ENCODE results near the gene FAM20B. TPM values are rescaled to one million over a fixed set of nuclear protein-coding genes. Genes with fewer than 3 reads are reported as not detected.

FAM20B gene
- total RNA-seq, 4 donors from 2014 or later: 19.7 to 43.7 (median 32.6) TPM

DNA sequence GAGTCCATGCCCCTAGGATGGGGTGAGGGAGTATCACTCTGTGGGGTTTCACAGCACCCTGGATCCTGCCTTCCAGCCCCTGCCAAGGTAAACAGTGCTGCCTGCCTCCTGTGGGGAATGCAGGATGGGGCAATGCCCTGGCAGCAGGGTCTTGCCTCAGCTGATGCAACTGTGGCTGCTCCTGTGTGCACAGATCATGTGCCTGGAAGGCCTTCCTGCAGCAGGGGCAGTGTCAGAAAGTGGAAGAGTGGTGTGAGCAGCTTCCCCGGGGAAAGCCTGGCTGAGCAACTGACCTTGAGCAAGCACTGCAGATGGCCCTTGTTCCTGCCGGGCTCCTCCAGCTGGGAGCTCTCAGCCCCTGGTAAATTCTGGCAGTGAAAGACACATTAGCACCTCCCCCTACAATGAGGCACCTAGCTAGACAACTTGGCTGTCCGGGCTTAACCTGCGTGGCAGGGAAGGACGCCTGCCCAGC is 66.0 kb downstream of the FAM20B start:
- peaks cover 0 to 57% of the 10 kb centered on the region in 2 donors for H3K36me3 ChIP-seq
- in situ Hi-C loops (cut with MboI; ENCODE audit: low sequenced_read_pairs in 4 of 4): loop anchor here in 1 of 4 donors (25.0 kb wide), 1 partner anchor 721 kb away; no protein-coding TSS in a partner anchor

DNA sequence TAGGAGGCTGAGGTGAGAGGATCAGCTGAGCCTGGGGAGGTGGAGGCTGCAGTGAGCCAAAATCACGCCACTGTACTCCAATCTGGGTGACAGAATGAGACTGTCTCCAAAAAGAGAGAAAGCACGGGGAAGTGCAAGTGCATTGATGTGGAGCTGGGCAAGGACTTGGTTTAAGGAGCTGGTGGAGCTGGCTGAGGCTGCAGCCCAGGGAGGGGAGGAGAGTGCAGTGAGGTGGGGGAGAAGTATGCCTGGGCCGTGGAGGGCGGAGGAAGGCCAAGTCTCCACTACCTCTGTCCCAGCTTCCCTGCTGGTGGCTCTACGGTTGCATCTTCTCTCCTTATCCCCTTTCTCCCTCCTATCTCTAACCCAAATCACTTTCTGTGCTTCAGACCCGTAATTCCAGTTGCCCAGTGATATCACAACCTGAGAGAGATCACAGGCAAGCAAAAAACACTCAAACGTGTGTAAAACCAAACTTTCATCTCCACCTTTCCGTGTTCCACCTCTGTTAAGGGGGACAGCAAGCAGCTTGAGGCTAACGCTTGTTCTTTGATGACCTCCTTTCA is 67.3 kb downstream of the FAM20B start:
- Histone ChIP-seq H3K4me3 (no peak overlapping the region), H3K27me3 (no peaks in the 10 kb centered on the region), H3K4me1 (peaks cover 25 to 32% of the 10 kb centered on the region in 2 donors), H3K27ac (peak overlapping the region in 2 of 4 donors; percentile 83), H3K36me3 (peaks cover 0 to 62% of the 10 kb centered on the region in 2 donors), H3K9me3 (no peaks in the 10 kb centered on the region)
- in situ Hi-C loops (cut with MboI; ENCODE audit: low sequenced_read_pairs in 4 of 4): loop anchor here in 1 of 4 donors (25.0 kb wide), 1 partner anchor 719 kb away; no protein-coding TSS in a partner anchor
- intact Hi-C loops (cut with DNase I; ENCODE audit: low total_unique reads): no loop called here
- ATAC-seq (no peak), DNase-seq (no peak)
- TF ChIP-seq, protein P1, sequence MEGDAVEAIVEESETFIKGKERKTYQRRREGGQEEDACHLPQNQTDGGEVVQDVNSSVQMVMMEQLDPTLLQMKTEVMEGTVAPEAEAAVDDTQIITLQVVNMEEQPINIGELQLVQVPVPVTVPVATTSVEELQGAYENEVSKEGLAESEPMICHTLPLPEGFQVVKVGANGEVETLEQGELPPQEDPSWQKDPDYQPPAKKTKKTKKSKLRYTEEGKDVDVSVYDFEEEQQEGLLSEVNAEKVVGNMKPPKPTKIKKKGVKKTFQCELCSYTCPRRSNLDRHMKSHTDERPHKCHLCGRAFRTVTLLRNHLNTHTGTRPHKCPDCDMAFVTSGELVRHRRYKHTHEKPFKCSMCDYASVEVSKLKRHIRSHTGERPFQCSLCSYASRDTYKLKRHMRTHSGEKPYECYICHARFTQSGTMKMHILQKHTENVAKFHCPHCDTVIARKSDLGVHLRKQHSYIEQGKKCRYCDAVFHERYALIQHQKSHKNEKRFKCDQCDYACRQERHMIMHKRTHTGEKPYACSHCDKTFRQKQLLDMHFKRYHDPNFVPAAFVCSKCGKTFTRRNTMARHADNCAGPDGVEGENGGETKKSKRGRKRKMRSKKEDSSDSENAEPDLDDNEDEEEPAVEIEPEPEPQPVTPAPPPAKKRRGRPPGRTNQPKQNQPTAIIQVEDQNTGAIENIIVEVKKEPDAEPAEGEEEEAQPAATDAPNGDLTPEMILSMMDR (IDR thresholded peaks at IDR 0.05 in 4 of 5, conservative IDR thresholded peaks at IDR 0.05 in 1 of 5): no peak
- TF ChIP-seq POLR2A (IDR thresholded peaks at IDR 0.05): no peak

More for the DNA sequence above, 66.0 kb downstream of the FAM20B start:
- intact Hi-C loops (cut with DNase I; ENCODE audit: low total_unique reads): loop anchor here (1.0 kb wide), 1 partner anchor 10 kb away; no protein-coding TSS in a partner anchor
- peak; percentile 81 to 86 for ATAC-seq
- peaks cover 25 to 32% of the 10 kb centered on the region in 2 donors for H3K4me1 ChIP-seq
- peak; percentile 73 to 92 for DNase-seq
- no peak for TF ChIP-seq POLR2A (IDR thresholded peaks at IDR 0.05)
- TF ChIP-seq, protein P1 (IDR thresholded peaks at IDR 0.05 in 4 of 5, conservative IDR thresholded peaks at IDR 0.05 in 1 of 5): peak in 1 of 5 experiments; percentile 16
- H3K27ac ChIP-seq: peak overlapping the region; percentile 81 to 83 (median 82)
- no peak overlapping the region for H3K4me3 ChIP-seq
- no peaks in the 10 kb centered on the region for H3K27me3 ChIP-seq
- H3K9me3 ChIP-seq: no peaks in the 10 kb centered on the region

DNA sequence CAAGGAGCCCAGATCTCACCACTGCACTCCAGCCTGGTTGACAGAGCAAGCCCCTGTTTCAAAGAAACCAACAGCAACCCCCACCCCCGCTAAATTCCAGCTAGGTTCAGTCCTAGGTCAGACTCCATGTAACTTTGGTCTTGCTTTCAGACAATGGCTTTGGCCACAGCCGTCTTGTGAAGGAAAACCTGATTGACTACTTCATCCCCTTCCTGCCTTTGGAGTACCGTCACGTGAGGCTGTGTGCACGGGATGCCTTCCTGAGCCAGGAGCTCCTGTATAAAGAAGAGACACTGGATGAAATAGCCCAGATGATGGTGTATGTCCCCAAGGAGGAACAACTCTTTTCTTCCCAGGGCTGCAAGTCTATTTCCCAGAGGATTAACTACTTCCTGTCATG is 69.1 kb downstream of the FAM20B start:
- H3K27me3 ChIP-seq: no peaks in the 10 kb centered on the region
- TF ChIP-seq, protein P1 (IDR thresholded peaks at IDR 0.05 in 4 of 5, conservative IDR thresholded peaks at IDR 0.05 in 1 of 5): no peak
- no peak for TF ChIP-seq POLR2A (IDR thresholded peaks at IDR 0.05)
- DNase-seq (no peak), ATAC-seq (no peak)
- intact Hi-C loops (cut with DNase I; ENCODE audit: low total_unique reads) (no loop called here), in situ Hi-C loops (cut with MboI; ENCODE audit: low sequenced_read_pairs in 4 of 4) (loop anchor here in 1 of 4 donors (25.0 kb wide), 1 partner anchor 717 kb away; no protein-coding TSS in a partner anchor)
- H3K4me3 ChIP-seq: no peak overlapping the region
- H3K4me1 ChIP-seq: peaks cover 25% of the 10 kb centered on the region in 2 donors
- H3K27ac ChIP-seq: peak overlapping the region in 3 of 4 donors; percentile 5 to 21 (median 17)
- H3K36me3 ChIP-seq: peaks cover 0 to 47% of the 10 kb centered on the region in 2 donors
- no peaks in the 10 kb centered on the region for H3K9me3 ChIP-seq

DNA sequence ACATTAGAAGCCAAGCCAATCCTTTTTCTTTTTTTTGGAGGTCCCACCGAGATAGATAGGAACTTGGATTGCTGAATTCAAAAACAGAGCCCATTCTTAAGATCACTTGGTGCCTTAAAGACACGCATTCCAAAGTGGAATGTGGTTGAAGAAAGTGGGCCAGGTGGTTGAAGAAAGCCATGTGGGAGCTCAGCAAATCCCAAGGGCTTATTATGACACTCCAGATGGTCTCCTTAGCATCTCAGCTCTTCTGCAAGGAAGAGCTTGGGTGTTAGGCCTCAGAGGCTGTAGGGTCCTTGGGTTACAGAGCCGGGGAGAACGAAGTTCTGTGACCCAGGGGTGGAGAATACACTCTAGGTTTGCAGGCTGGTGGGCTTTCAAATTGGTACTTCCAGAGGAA is 69.7 kb downstream of the FAM20B start:
- H3K27ac ChIP-seq: peak overlapping the region in 3 of 4 donors; percentile 5 to 17 (median 16)
- intact Hi-C loops (cut with DNase I; ENCODE audit: low total_unique reads): no loop called here
- in situ Hi-C loops (cut with MboI; ENCODE audit: low sequenced_read_pairs in 4 of 4): loop anchor here in 1 of 4 donors (25.0 kb wide), 1 partner anchor 717 kb away; no protein-coding TSS in a partner anchor

More for the DNA sequence above, 69.7 kb downstream of the FAM20B start:
- no peak for TF ChIP-seq POLR2A (IDR thresholded peaks at IDR 0.05)
- TF ChIP-seq, protein P1 (IDR thresholded peaks at IDR 0.05 in 4 of 5, conservative IDR thresholded peaks at IDR 0.05 in 1 of 5): no peak
- no peak for DNase-seq
- ATAC-seq: no peak
- no peaks in the 10 kb centered on the region for H3K27me3 ChIP-seq
- H3K36me3 ChIP-seq: peaks cover 0 to 47% of the 10 kb centered on the region in 2 donors
- peaks cover 20 to 21% of the 10 kb centered on the region in 2 donors for H3K4me1 ChIP-seq
- no peaks in the 10 kb centered on the region for H3K9me3 ChIP-seq
- H3K4me3 ChIP-seq: no peak overlapping the region

Measured in gastrocnemius medialis (tissue), 4 donors.